ENCODE measurements around the gene MTHFD1L.

Gene MTHFD1L

DNA sequence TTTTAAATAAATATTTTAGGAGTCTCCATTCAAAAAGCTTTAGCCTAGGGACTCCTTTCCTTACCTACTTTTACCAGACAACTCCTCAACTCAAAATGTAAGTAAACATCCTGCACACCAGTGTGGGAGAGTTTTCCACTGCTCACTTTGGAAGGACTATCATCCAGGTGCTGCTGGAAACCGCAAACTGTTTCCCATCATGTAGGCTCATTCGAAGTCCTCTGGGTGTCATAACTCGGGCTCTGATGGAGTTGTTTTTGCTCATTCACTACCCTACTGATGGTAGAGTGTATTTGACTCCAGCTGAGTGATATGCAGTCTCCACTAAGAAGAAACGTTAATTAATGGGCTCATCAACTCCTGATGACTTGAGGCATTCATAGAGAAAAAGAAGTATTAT lies 237.8 kb downstream of the MTHFD1L start:
- no peak overlapping the region for H2AFZ ChIP-seq (ENCODE audit: low read depth, low read length)
- no peaks in the 10 kb centered on the region for H3K4me1 ChIP-seq (ENCODE audit: insufficient read depth, low read length)
- H4K20me1 ChIP-seq (ENCODE audit: insufficient read depth, low read length) = no peaks in the 10 kb centered on the region
- peaks cover 23% of the 10 kb centered on the region; the same call in 1 of the 2 replicates for H3K36me3 ChIP-seq (ENCODE audit: insufficient read depth, low read length)
- H3K9ac ChIP-seq (ENCODE audit: low read depth, low read length) = no peak overlapping the region
- H3K79me2 ChIP-seq (ENCODE audit: insufficient read depth, low read length) = no peaks in the 10 kb centered on the region
- ATAC-seq (ENCODE audit: insufficient read depth, low read depth) = no peak
- H3K9me3 ChIP-seq (ENCODE audit: insufficient read depth, low read length, severe bottlenecking) = no peaks in the 10 kb centered on the region
- TF ChIP-seq CTCF (IDR thresholded peaks at IDR 0.05; ENCODE audit: borderline replicate concordance, extremely low read depth, low read length, poor library complexity, severe bottlenecking) = no peak
- no peak for TF ChIP-seq EZH2 (IDR thresholded peaks at IDR 0.05; ENCODE audit: borderline replicate concordance, low read depth, low read length, severe bottlenecking)
- H3K27me3 ChIP-seq (ENCODE audit: insufficient read depth, low read length, poor library complexity) = no peaks in the 10 kb centered on the region
- no peak for DNase-seq
- H3K4me2 ChIP-seq (ENCODE audit: insufficient read depth, low read length) = no peak overlapping the region
- H3K4me3 ChIP-seq (ENCODE audit: low read depth in 1 of 2, low read length in 2 of 2) = no peak overlapping the region
- no peak overlapping the region for H3K27ac ChIP-seq (ENCODE audit: low read length)

GRCh38 chr6:151107897-151108427 lies 242.5 kb downstream of the MTHFD1L start:
- no peak for ATAC-seq (ENCODE audit: insufficient read depth, low read depth)
- no peaks in the 10 kb centered on the region for H3K4me1 ChIP-seq (ENCODE audit: insufficient read depth, low read length)
- peaks cover 7% of the 10 kb centered on the region; the same call in 1 of the 2 replicates for H3K36me3 ChIP-seq (ENCODE audit: insufficient read depth, low read length)
- no peak overlapping the region for H2AFZ ChIP-seq (ENCODE audit: low read depth, low read length)
- H3K27me3 ChIP-seq (ENCODE audit: insufficient read depth, low read length, poor library complexity) = no peaks in the 10 kb centered on the region
- no peak overlapping the region for H3K9ac ChIP-seq (ENCODE audit: low read depth, low read length)
- H3K4me3 ChIP-seq (ENCODE audit: low read depth in 1 of 2, low read length in 2 of 2) = no peak overlapping the region
- H3K79me2 ChIP-seq (ENCODE audit: insufficient read depth, low read length) = no peaks in the 10 kb centered on the region
- no peak overlapping the region for H3K27ac ChIP-seq (ENCODE audit: low read length)
- no peaks in the 10 kb centered on the region for H4K20me1 ChIP-seq (ENCODE audit: insufficient read depth, low read length)
- DNase-seq = no peak
- TF ChIP-seq EZH2 (IDR thresholded peaks at IDR 0.05; ENCODE audit: borderline replicate concordance, low read depth, low read length, severe bottlenecking) = no peak
- no peak for TF ChIP-seq CTCF (IDR thresholded peaks at IDR 0.05; ENCODE audit: borderline replicate concordance, extremely low read depth, low read length, poor library complexity, severe bottlenecking)
- no peaks in the 10 kb centered on the region for H3K9me3 ChIP-seq (ENCODE audit: insufficient read depth, low read length, severe bottlenecking)
- no peak overlapping the region for H3K4me2 ChIP-seq (ENCODE audit: insufficient read depth, low read length)

DNA sequence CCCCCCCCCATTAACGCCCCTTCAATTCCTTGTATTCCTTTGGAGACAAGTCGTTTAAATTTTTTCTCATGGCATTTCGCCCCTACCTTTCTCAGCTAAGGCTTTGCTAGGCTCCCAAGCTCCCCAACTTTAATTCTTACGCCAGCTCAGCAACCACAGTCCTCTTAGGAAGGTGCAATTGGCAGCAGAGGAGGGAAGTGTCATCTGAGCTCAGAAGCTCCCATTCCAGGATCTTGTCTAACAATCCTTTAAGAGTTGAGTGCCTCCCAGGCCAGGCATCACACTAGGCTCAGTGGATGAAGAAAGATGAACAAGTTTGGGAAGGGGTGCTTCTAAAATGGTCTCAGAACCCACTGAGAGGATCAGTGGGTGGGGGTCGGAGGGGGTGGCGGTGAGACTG lies 243.0 kb downstream of the MTHFD1L start:
- H3K9me3 ChIP-seq (ENCODE audit: insufficient read depth, low read length, severe bottlenecking) = no peaks in the 10 kb centered on the region
- H3K27ac ChIP-seq (ENCODE audit: low read length) = no peak overlapping the region
- peaks cover 3% of the 10 kb centered on the region; the same call in 1 of the 2 replicates for H3K36me3 ChIP-seq (ENCODE audit: insufficient read depth, low read length)
- no peak for ATAC-seq (ENCODE audit: insufficient read depth, low read depth)
- DNase-seq = no peak
- H3K79me2 ChIP-seq (ENCODE audit: insufficient read depth, low read length) = no peaks in the 10 kb centered on the region
- no peaks in the 10 kb centered on the region for H4K20me1 ChIP-seq (ENCODE audit: insufficient read depth, low read length)
- no peaks in the 10 kb centered on the region for H3K4me1 ChIP-seq (ENCODE audit: insufficient read depth, low read length)
- no peak overlapping the region for H3K9ac ChIP-seq (ENCODE audit: low read depth, low read length)
- no peak overlapping the region for H2AFZ ChIP-seq (ENCODE audit: low read depth, low read length)
- H3K27me3 ChIP-seq (ENCODE audit: insufficient read depth, low read length, poor library complexity) = no peaks in the 10 kb centered on the region
- TF ChIP-seq EZH2 (IDR thresholded peaks at IDR 0.05; ENCODE audit: borderline replicate concordance, low read depth, low read length, severe bottlenecking) (no peak), CTCF (IDR thresholded peaks at IDR 0.05; ENCODE audit: borderline replicate concordance, extremely low read depth, low read length, poor library complexity, severe bottlenecking) (no peak)
- H3K4me2 ChIP-seq (ENCODE audit: insufficient read depth, low read length) = no peak overlapping the region
- H3K4me3 ChIP-seq (ENCODE audit: low read depth in 1 of 2, low read length in 2 of 2) = no peak overlapping the region

GRCh38 chr6:151109361-151109760 lies 243.9 kb downstream of the MTHFD1L start:
- no peaks in the 10 kb centered on the region for H3K9me3 ChIP-seq (ENCODE audit: insufficient read depth, low read length, severe bottlenecking)
- no peaks in the 10 kb centered on the region for H3K4me1 ChIP-seq (ENCODE audit: insufficient read depth, low read length)
- no peaks in the 10 kb centered on the region for H3K27me3 ChIP-seq (ENCODE audit: insufficient read depth, low read length, poor library complexity)
- H3K36me3 ChIP-seq (ENCODE audit: insufficient read depth, low read length) = no peaks in the 10 kb centered on the region
- no peak overlapping the region for H2AFZ ChIP-seq (ENCODE audit: low read depth, low read length)
- H3K4me3 ChIP-seq (ENCODE audit: low read depth in 1 of 2, low read length in 2 of 2) = no peak overlapping the region
- no peak for DNase-seq
- H4K20me1 ChIP-seq (ENCODE audit: insufficient read depth, low read length) = no peaks in the 10 kb centered on the region
- H3K27ac ChIP-seq (ENCODE audit: low read length) = no peak overlapping the region
- no peaks in the 10 kb centered on the region for H3K79me2 ChIP-seq (ENCODE audit: insufficient read depth, low read length)
- H3K9ac ChIP-seq (ENCODE audit: low read depth, low read length) = no peak overlapping the region
- no peak overlapping the region for H3K4me2 ChIP-seq (ENCODE audit: insufficient read depth, low read length)
- TF ChIP-seq EZH2 (IDR thresholded peaks at IDR 0.05; ENCODE audit: borderline replicate concordance, low read depth, low read length, severe bottlenecking) (no peak), CTCF (IDR thresholded peaks at IDR 0.05; ENCODE audit: borderline replicate concordance, extremely low read depth, low read length, poor library complexity, severe bottlenecking) (no peak)
- no peak for ATAC-seq (ENCODE audit: insufficient read depth, low read depth)

Measured in DND-41 (cell line).